Thyroid gland (tissue), 4 donors: ENCODE measurements around the gene DLGAP4. TPM values are rescaled to one million over a fixed set of nuclear protein-coding genes. Genes with fewer than 3 reads are reported as not detected.

Source experiments
- DNase-seq, 2 donors: peaks; one replicate each; pipeline ENCODE4 v3.0.0-alpha.2; 2019
- H3K27ac ChIP-seq, 3 donors: fragments of 200-600 bp; sonication (generic); 1 replicate in 2 of 3; 2 replicates in 1 of 3; pipeline ENCODE4 v1.5.1; 2016 to 2019; ENCODE audit warnings: mild to moderate bottlenecking in 1 of 3, moderate library complexity in 1 of 3
- H3K27me3 ChIP-seq: fragments of 200-600 bp; sonication (generic); one replicate; pipeline ENCODE4 v1.5.1; 2019
- H3K36me3 ChIP-seq, 2 donors: fragments of 200-600 bp; sonication (generic); one replicate each; pipeline ENCODE4 v1.5.1; 2016 to 2019
- H3K4me1 ChIP-seq, 2 donors: fragments of 200-600 bp; sonication (generic); one replicate each; pipeline ENCODE4 v1.5.1; 2017 to 2019
- H3K4me3 ChIP-seq, 3 donors: fragments of 200-600 bp; sonication (generic); replicated peaks in 1 of 3; 1 replicate in 2 of 3; 2 replicates in 1 of 3; pipeline ENCODE4 v1.5.1; 2016; ENCODE audit warnings: mild to moderate bottlenecking in 1 of 3
- H3K9me3 ChIP-seq: fragments of 200-600 bp; sonication (generic); one replicate; pipeline ENCODE4 v1.5.1; 2017
- CTCF ChIP-seq, 6 experiments: fragments of 200-600 bp in 3 of 6; fragments of 450-650 bp in 3 of 6; sonication (generic) in 3 of 6; IDR thresholded peaks; one replicate each; pipeline ENCODE4 v1.5.1; 2016 to 2019; ENCODE audit warnings: antibody characterized with exemption in 6 of 6, mild to moderate bottlenecking in 2 of 6, inconsistent platforms in 1 of 6, moderate library complexity in 1 of 6
- POLR2A ChIP-seq, 2 donors: fragments of 450-650 bp; IDR thresholded peaks; one replicate each; pipeline ENCODE4 v1.6.1; 2017; ENCODE audit warnings: antibody characterized with exemption in 2 of 2, mild to moderate bottlenecking in 2 of 2, moderate library complexity in 1 of 2
- WGBS, 2 donors: methylation state at CpG; one replicate each; pipeline ENCODE4 v1.1.5; 2017; 5-methylcytosine and 5-hydroxymethylcytosine counted together
- intact Hi-C: fragments of 100-400 bp; cut with DNase I; formaldehyde crosslinking; loops from one replicate; pipeline ENCODE4 v1.15.1; 2023
- total RNA-seq, 4 donors: library from RNA; depleted of rRNA; stranded (reverse); fragments of >200 nt; gene quantifications; one replicate each; pipeline ENCODE4 v1.2.3, GENCODE V29; 2016

Gene DLGAP4
- total RNA-seq, 4 donors from 2014 or later: 29.3 to 52.4 (median 41.5) TPM

- Histone ChIP-seq H3K27ac (no peak overlapping the region), H3K4me3 (no peak overlapping the region), H3K27me3 (no peaks in the 10 kb centered on the region), H3K4me1 (no peaks in the 10 kb centered on the region), H3K36me3 (no peaks in the 10 kb centered on the region), H3K9me3 (no peaks in the 10 kb centered on the region)
- no peak for TF ChIP-seq CTCF (IDR thresholded peaks at IDR 0.05)
- TF ChIP-seq POLR2A (IDR thresholded peaks at IDR 0.05): no peak
- WGBS, 2 donors: 66 to 69% methylated on average over 8 of the region's 8 CpGs
- intact Hi-C loops: no loop called here
- no peak for DNase-seq
Observed at GRCh38 chr20:36396847-36397630, 90.9 kb downstream of the DLGAP4 start.

GRCh38 chr20:36398515-36398914, 92.4 kb downstream of the DLGAP4 start:
- Histone ChIP-seq H3K9me3 (no peaks in the 10 kb centered on the region), H3K4me3 (no peak overlapping the region), H3K27me3 (no peaks in the 10 kb centered on the region), H3K36me3 (no peaks in the 10 kb centered on the region), H3K4me1 (no peaks in the 10 kb centered on the region), H3K27ac (no peak overlapping the region)
- TF ChIP-seq CTCF (IDR thresholded peaks at IDR 0.05): no peak
- no peak for TF ChIP-seq POLR2A (IDR thresholded peaks at IDR 0.05)
- DNase-seq: no peak
- 70 to 74% methylated on average over 3 of the region's 3 CpGs for WGBS, 2 donors
- intact Hi-C loops: no loop called here

GRCh38 chr20:36399147-36399968, 93.2 kb downstream of the DLGAP4 start:
- Histone ChIP-seq H3K27me3 (no peaks in the 10 kb centered on the region), H3K4me1 (no peaks in the 10 kb centered on the region), H3K4me3 (no peak overlapping the region), H3K27ac (no peak overlapping the region), H3K9me3 (no peaks in the 10 kb centered on the region), H3K36me3 (no peaks in the 10 kb centered on the region)
- 26 to 34% methylated on average over 6 of the region's 6 CpGs for WGBS, 2 donors
- intact Hi-C loops: no loop called here
- peak in 1 of 6 experiments; percentile 18 for TF ChIP-seq CTCF (IDR thresholded peaks at IDR 0.05)
- TF ChIP-seq POLR2A (IDR thresholded peaks at IDR 0.05): no peak
- DNase-seq: peak; percentile 8 to 31

GRCh38 chr20:36399969-36400545, 93.9 kb downstream of the DLGAP4 start:
- no peak overlapping the region for H3K4me3 ChIP-seq
- no peaks in the 10 kb centered on the region for H3K9me3 ChIP-seq
- no peaks in the 10 kb centered on the region for H3K4me1 ChIP-seq
- no peak for TF ChIP-seq POLR2A (IDR thresholded peaks at IDR 0.05)
- TF ChIP-seq CTCF (IDR thresholded peaks at IDR 0.05): no peak
- DNase-seq: no peak
- intact Hi-C loops: no loop called here
- H3K27me3 ChIP-seq: no peaks in the 10 kb centered on the region
- H3K27ac ChIP-seq: no peak overlapping the region
- WGBS, 2 donors: 73 to 74% methylated on average over 7 of the region's 7 CpGs
- no peaks in the 10 kb centered on the region for H3K36me3 ChIP-seq
